Measurements from ENCODE around the gene ABR. TPM values are rescaled to one million over a fixed set of nuclear protein-coding genes. Genes with fewer than 3 reads are reported as not detected.

The ABR gene
- total RNA-seq, 1 donor from 2014 or later = 195 TPM

GRCh38 chr17:1181753-1182137 lies 2.0 kb upstream of the ABR start:
- no peak for TF ChIP-seq CTCF (conservative IDR thresholded peaks at IDR 0.05; ENCODE audit: low read depth, low read length)
- DNase-seq (ENCODE audit: low read depth) = no peak
- H3K4me3 ChIP-seq (ENCODE audit: low read depth, low read length) = no peak overlapping the region

DNA sequence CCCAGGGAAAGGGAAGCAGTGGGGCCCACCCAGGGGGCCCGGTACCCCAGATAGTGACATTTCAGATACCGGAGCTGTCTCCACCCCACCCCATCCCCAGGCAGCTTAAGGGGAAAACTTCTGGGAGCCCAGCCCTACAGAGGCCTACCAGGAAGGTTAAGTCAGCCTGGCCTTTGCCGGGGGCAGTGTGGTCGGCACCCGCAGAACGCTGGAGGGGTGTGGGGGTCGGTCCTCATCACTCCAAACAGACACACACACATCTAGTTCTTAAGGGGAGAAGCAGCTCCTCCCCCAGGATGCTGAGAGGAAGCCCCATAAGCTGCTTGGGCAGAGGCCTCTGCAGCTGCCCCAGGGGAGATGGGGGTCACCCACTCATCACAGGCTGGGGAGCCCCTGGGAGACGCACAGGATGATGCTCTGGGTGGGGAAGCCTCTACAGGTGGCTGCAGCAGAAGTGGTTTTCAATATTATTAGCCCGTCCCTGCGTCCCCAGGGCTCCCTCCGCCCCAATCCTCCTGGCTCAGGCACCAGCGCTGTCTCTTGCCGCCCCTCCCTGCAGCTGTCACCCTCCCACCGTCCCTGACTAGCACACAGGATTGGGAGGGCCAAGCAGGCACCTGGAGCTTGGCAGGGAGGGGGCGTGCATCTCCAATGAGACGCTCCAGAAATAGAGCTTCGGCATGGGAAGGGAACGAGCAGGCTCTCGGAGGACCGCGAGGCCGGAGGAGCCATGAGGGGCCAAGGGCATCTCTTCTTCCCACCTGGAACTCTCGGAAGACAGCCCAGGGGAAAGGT lies 1.4 kb upstream of the ABR start:
- no peak overlapping the region for H3K4me3 ChIP-seq (ENCODE audit: low read depth, low read length)
- DNase-seq (ENCODE audit: low read depth) = no peak
- no peak for TF ChIP-seq CTCF (conservative IDR thresholded peaks at IDR 0.05; ENCODE audit: low read depth, low read length)

DNA sequence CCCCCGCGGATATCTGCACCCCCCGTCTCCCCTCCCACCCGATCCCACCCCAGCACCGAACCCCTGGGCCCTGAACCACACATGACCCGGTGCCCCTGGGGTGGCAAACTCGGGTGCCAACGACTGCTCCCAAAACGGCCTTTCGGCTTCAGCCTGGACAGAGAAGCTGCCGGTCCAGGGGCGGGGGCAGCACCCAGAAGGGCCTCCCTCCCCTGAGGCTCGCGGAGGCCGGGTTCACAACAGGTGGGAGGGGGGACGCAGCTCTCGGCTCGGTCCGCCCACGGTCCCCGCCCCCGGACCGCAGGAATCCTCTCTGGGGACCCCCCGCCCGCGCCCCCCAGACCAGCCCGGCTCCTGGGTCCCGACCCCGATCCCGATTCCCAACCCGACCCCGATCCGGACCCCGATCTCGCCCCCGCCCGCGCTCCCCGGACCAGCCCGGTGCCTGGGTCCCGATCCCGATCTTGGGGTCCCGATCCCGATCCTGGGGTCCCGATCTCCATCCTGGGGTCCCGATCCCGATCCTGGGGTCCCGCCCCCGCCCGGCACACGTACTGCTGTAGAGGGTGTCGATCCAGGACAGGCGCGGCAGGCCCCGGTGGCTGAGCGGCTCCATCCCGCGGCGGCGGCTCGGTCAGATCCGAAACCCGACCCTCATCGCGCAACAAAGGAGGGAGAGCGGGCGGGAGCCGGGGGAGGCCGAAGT lies 516 bp downstream of the ABR start:
- TF ChIP-seq CTCF (conservative IDR thresholded peaks at IDR 0.05; ENCODE audit: low read depth, low read length) = no peak
- no peak for DNase-seq (ENCODE audit: low read depth)

GRCh38 chr17:1177016-1177700 lies 2.6 kb downstream of the ABR start:
- no peak for TF ChIP-seq CTCF (conservative IDR thresholded peaks at IDR 0.05; ENCODE audit: low read depth, low read length)
- H3K4me3 ChIP-seq (ENCODE audit: low read depth, low read length) = no peak overlapping the region
- DNase-seq (ENCODE audit: low read depth) = no peak

More for the DNA sequence above, 516 bp downstream of the ABR start:
- H3K4me3 ChIP-seq (ENCODE audit: low read depth, low read length) = peak overlapping the region; percentile 69

DNA sequence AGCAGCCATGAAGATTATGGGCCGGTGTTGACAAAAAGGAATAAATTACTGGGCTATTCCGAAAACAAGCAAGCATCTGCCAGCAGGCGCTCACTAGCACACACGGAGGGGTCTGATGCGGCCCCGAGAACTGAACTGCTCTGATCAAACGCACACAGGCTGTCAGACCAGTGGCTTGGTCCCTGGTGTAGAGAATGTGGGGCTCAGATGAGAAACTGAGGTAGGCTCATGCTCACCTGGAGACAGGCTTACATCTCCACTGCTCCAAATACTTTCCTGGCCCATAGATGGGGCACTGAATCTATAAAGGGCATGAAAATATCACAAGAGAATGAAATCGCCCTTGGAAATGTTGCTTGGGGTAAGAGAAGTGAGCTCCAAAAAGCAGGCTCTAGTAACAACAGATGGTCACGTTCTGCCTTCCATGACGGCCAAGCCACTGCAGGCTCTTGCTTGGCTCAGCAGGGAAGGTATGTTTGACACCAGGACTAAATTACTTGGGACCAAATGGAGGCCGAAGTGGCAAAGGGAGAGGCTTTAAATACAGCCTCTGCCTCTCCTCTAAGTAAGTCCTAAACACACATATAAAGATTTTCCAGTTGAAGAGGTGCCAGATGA lies 5.4 kb downstream of the ABR start:
- DNase-seq (ENCODE audit: low read depth) = no peak
- H3K4me3 ChIP-seq (ENCODE audit: low read depth, low read length) = no peak overlapping the region
- TF ChIP-seq CTCF (conservative IDR thresholded peaks at IDR 0.05; ENCODE audit: low read depth, low read length) = no peak

DNA sequence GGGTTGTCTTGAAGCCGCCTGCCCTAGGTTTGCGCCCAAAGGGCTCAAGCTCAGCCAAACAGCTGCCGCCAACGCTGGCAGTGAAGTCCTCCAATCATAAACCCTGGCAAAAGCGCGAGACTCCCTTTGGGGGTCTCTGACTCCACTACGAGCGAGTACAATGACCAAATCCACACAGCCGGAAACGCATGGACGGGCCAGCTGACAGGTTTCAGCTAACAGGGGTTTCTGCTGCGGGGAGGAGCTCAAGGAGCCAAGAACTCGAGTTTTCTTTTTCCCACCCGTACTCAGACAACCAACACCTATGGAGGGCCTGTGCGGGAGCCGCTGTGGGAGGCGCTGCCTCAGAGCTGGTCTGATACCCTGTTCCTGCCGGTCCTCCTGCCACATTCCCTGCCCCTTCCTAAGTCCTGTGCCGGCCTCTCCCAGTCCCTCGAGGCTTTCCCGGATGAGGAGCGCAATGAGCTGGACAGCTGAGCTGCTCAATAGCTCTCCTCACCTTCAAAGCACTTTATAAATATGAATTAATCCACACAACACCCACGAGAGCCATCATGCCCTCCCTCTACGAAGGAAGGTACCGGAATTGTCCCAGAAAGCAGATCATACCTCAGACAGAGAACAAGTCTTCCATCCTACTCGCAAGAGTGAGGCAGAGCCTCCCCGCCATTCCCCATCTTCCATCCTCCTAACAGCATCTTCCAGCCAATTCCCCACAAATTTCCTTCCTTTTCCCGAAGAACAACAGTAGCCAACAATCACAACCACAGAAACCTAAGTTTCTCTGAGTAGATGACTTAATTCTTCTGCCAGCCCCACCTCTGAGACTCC lies 6.1 kb downstream of the ABR start:
- no peak overlapping the region for H3K4me3 ChIP-seq (ENCODE audit: low read depth, low read length)

More for the DNA sequence above, 6.1 kb downstream of the ABR start:
- no peak for TF ChIP-seq CTCF (conservative IDR thresholded peaks at IDR 0.05; ENCODE audit: low read depth, low read length)
- DNase-seq (ENCODE audit: low read depth) = no peak
